Heart left ventricle (tissue), 13 donors: ENCODE results near the gene DPEP1.

Source experiments
- CTCF ChIP-seq, 12 donors: fragments of 200-600 bp; sonication (generic) in 4 of 12; IDR thresholded peaks; one replicate each; pipeline versions ENCODE4 v1.5.0 to v1.8.0; 2018 to 2022; ENCODE audit warnings: antibody characterized with exemption in 12 of 12, mild to moderate bottlenecking in 5 of 12
- POLR2A ChIP-seq, 2 donors: fragments of 450-650 bp; IDR thresholded peaks; one replicate each; pipeline ENCODE4 v1.6.1; 2017; ENCODE audit warnings: antibody characterized with exemption in 2 of 2, mild to moderate bottlenecking in 2 of 2, moderate library complexity in 2 of 2
- donor health status: ischemic (EF 13 %, LVEDD 7.1; RV severe dilation, severe dysfunction).
- donor health status: DM: no; HTN: yes; CAD: no.
- donor health status: DM: no; HTN: no; CAD: no.
- donor health status: ischemic (EF 25% LVEDD 6.9; RV normal size, moderate dysfunction).
- donor health status: ischemic (EF 25% LVEDD 5.7; RV mildly dilated, moderate dysfunction).
- donor health status: ischemic (EF 35%, LVEDD 5.7; RV mildly dilated, moderate dysfunction).
- donor health status: nonischemic (EF 11% LVEDD 7.7; RV severe dilation, severe dysfunction).
- donor health status: DM: yes; HTN: yes; CAD: no.
- donor health status: PGD.
- donor health status: ischemic (EF 29% LVEDD 5.4; RV normal size, mild dysfunction).
- donor health status: nonischemic (EF 23%, LVEDD 6.1; RV moderate dilation, normal function).

- TF ChIP-seq POLR2A (IDR thresholded peaks at IDR 0.05) (no peak), CTCF (IDR thresholded peaks at IDR 0.05) (no peak)
Measured at GRCh38 chr16:89569506-89570341, 43.7 kb upstream of the DPEP1 start.
